Stimulated activated naive CD8-positive, alpha-beta T cell treated with anti-CD3 and anti-CD28 coated beads, Interleukin-15, Interleukin-2, amounts not matched to agents 100 U/mL and 50 U/mL, for 24 hours (primary cell): ENCODE results near the gene SLC37A3.
"Not testable (repeated sequence)": the region's sequence is repeated elsewhere in the genome, so short reads cannot be mapped to it uniquely, and the experiment has no call there.

ENCODE experiments used
- ATAC-seq: fragments of 150-1000 bp; cut with Tn5 transposase; one replicate; pipeline ENCODE4 v1.10.0; 2021
- DNase-seq: peaks from one replicate; pipeline ENCODE4 v3.0.0; 2021

Gene SLC37A3

GRCh38 chr7:140314573-140315480, 83.5 kb downstream of the SLC37A3 start:
- DNase-seq (no peak), ATAC-seq (no peak)

DNA sequence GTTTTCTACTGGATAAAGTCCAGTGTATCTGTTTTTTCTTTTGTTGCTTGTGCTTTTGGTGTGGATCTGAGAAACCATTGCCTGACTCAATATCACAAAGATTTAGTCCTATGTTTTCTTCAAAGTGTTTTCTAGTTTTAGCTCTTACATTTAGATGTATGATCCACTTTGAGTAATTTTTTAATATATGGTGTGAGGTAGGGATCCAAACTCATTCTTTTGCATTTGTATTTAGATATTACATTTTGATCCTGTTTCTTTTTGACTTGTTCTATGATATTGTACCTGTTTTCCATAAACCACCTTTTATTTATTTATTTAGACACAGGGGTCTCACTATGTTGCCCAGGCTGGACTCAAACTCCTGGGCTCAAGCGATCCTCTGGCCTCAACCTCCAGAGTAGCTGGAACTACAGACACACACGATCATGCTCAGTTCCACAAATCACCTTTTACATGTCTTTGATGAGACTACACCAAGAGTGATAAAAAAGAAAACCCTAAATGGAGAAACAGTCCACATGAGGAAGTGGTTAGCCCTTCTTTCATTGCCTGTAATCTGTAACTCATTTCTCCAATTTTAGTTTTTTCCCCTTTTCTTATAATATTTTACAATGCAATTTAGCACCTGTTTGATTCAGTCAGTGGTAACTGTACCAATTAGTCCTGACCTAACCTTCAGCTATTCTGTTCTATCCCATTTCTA, 86.0 kb downstream of the SLC37A3 start:
- ATAC-seq = no peak

GRCh38 chr7:140311128-140311527, 87.2 kb downstream of the SLC37A3 start:
- not testable (repeated sequence) for ATAC-seq

More for the DNA sequence above, 86.0 kb downstream of the SLC37A3 start:
- DNase-seq = no peak

GRCh38 chr7:140310337-140311002, 87.9 kb downstream of the SLC37A3 start:
- no peak for DNase-seq
- no peak for ATAC-seq

More at GRCh38 chr7:140311128-140311527, 87.2 kb downstream of the SLC37A3 start:
- DNase-seq = not testable (repeated sequence)

DNA sequence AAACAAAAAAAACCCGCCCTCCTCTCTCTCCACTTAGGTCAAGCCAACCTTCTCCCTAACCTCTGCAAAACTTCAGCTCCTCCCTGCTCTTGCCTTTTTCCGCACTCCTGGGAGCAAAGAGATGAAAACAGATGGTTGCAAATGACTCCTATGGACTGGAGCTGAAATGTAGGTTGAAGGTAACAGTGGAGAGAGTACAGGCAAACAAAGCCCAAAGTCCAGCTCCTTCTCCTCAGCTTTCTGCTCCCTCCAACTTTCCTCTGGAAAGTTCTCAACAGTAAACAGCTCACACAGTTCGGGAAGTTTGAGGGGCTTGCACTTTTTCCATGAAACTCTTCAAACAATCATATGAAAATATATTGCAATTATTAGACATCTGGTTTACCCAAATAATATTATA, 90.3 kb downstream of the SLC37A3 start:
- DNase-seq (no peak), ATAC-seq (no peak)

GRCh38 chr7:140304191-140304799, 94.0 kb downstream of the SLC37A3 start:
- ATAC-seq = peak; percentile 92
- DNase-seq = peak; percentile 17

GRCh38 chr7:140300243-140301136, 97.8 kb downstream of the SLC37A3 start:
- no peak for ATAC-seq
- no peak for DNase-seq

GRCh38 chr7:140298213-140298612, 100.1 kb downstream of the SLC37A3 start:
- no peak for ATAC-seq
- no peak for DNase-seq

DNA sequence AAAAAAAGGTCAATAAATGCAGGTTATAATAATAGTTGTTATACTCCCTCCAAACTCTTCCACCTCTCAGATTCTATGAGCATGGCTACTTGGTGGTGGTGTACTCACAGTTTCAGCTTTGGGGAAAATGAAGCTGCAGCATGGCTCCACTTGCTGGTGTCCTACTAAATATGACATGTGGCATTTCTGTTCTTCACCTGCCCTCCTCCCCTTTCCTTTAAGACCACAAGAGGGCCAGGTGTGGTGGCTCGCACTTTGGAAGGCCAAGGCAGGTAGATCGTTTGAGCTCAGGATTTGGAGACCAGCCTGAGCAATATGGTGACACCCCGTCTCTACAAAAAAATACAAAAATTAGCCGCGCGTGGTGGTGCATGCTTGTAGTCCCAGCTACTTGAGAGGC, 101.1 kb downstream of the SLC37A3 start:
- DNase-seq (no peak), ATAC-seq (no peak)

- ATAC-seq = no peak
- DNase-seq = no peak
These were observed 103.0 kb downstream of the SLC37A3 start for GRCh38 chr7:140295224-140295738.

DNA sequence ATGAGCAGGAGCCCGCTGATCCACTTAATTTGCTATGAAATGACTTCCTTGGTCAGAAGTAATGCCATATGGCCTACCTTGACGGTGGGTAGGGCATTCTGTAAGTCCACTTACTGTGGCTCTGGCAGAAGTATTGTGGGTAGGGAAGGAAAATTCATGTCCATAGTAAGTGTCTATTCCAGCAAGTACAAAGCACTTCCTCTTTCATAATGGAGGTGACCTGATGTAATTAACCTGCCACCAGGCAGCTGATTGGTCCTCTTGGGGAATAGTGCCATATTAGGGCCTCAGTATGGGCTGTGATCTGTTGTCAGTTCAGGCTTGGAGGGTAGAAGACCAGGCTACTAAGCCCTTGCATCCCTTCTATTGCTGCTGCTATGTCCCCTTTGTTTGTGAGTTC, 103.9 kb downstream of the SLC37A3 start:
- DNase-seq (no peak), ATAC-seq (no peak)

DNA sequence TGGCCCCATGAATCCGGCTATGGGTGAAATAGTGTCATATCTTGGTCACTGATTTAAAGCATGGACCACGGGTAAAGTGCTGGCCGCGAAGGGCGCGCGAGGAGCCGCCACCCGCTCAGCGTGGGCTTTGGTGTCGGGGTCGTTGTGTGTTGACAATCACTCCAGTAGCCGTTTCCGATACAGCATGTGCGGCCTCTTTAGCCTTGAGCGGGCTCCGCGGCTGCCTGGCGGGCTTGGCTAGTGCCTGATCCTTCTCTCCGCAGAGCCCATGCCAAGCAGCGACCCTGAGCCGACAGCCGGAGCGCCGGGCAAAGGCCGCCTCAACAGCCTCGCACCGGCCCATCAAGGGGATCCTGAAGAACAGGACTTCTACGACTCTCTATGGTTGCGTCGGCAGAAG, 105.9 kb downstream of the SLC37A3 start:
- no peak for DNase-seq
- ATAC-seq = no peak

GRCh38 chr7:140289804-140290203, 108.5 kb downstream of the SLC37A3 start:
- ATAC-seq = no peak

GRCh38 chr7:140287988-140288387, 110.3 kb downstream of the SLC37A3 start:
- ATAC-seq = no peak

More at GRCh38 chr7:140289804-140290203, 108.5 kb downstream of the SLC37A3 start:
- no peak for DNase-seq

DNA sequence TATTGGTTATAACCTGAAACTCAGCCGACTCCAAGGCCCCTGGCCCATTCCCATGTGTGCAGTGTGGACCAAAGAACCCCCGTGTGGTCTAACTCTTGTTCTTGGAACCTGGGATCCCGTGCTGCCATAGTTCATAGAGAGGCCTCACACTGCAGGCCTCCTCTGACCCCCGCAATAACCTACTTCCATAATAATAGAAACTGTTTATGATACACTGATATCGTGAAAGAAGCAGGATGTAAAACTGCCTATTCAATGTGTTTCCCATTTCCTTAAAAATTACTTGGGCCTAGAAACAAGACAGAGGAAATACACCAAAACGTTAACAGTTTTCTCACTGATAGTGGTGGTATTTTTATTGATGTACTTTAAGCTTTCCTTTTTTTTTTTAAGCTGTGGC, 112.4 kb downstream of the SLC37A3 start:
- ATAC-seq (no peak), DNase-seq (no peak)

More at GRCh38 chr7:140287988-140288387, 110.3 kb downstream of the SLC37A3 start:
- no peak for DNase-seq

DNA sequence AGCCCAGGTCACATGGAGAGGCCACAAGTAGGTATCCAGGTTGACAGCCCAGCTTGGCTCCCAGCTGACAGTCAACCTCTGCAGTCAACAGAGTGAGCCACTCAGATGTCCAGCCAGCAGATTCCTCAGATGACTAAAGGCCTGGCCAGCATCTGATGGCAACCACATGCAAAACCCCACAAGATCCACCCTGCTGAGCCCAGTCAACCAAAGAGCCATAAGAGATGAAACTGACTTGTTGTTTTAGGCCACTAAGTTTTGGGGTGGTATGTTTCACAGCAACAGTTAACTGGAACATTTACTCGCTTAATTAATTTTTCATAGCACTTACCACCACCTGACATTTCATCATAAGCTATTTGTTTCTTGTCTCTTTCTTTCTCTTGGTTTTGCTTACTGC, 114.3 kb downstream of the SLC37A3 start:
- DNase-seq (no peak), ATAC-seq (no peak)
